Transverse colon (tissue), 4 donors: ENCODE measurements around the gene MEX3B. TPM values are rescaled to one million over a fixed set of nuclear protein-coding genes. Genes with fewer than 3 reads are reported as not detected.

Source experiments
- DNase-seq: peaks from one replicate; pipeline ENCODE4 v3.0.0-alpha.2; 2019
- H3K27ac ChIP-seq, 4 donors: fragments of 200-600 bp; sonication (generic); 2 replicates each; pipeline ENCODE4 v1.5.1; 2016 to 2018; ENCODE audit warnings: inconsistent platforms in 4 of 4
- H3K27me3 ChIP-seq: fragments of 200-600 bp; sonication (generic); 2 replicates; pipeline ENCODE4 v1.5.1; 2017; ENCODE audit warnings: inconsistent platforms
- H3K36me3 ChIP-seq, 4 donors: fragments of 200-600 bp; sonication (generic); 2 replicates each; pipeline ENCODE4 v1.5.1; 2017 to 2019; ENCODE audit warnings: inconsistent platforms in 4 of 4
- H3K4me1 ChIP-seq, 4 donors: fragments of 200-600 bp; sonication (generic); 2 replicates each; pipeline ENCODE4 v1.5.1; 2017 to 2020; ENCODE audit warnings: inconsistent platforms in 4 of 4
- H3K4me3 ChIP-seq, 4 donors: fragments of 200-600 bp; sonication (generic); 1 replicate in 1 of 4; 2 replicates in 3 of 4; pipeline versions ENCODE4 v1.5.1 to v1.6.1; 2017 to 2019; ENCODE audit warnings: inconsistent platforms in 4 of 4
- H3K9me3 ChIP-seq, 2 donors: fragments of 200-600 bp; sonication (generic); 2 replicates each; pipeline ENCODE4 v1.5.1; 2017 to 2019; ENCODE audit warnings: inconsistent platforms in 2 of 2
- CTCF ChIP-seq, 5 experiments: fragments of 200-600 bp in 3 of 5; fragments of 450-650 bp in 2 of 5; sonication (generic) in 3 of 5; IDR thresholded peaks; 1 replicate in 2 of 5; 2 replicates in 3 of 5; pipeline ENCODE4 v1.5.1; 2016 to 2017; ENCODE audit warnings: antibody characterized with exemption in 5 of 5, inconsistent platforms in 3 of 5, mild to moderate bottlenecking in 2 of 5, moderate library complexity in 1 of 5
- EP300 ChIP-seq: sonication (generic); formaldehyde crosslinking; IDR thresholded peaks from one replicate; pipeline ENCODE4 v1.6.1; 2017; ENCODE audit warnings: antibody characterized with exemption, low read depth
- POLR2A ChIP-seq: fragments of 450-650 bp; IDR thresholded peaks from one replicate; pipeline ENCODE4 v1.6.1; 2016; ENCODE audit warnings: antibody characterized with exemption, mild to moderate bottlenecking, moderate library complexity
- POLR2AphosphoS5 ChIP-seq, 3 donors: sonication (generic); formaldehyde crosslinking; IDR thresholded peaks; one replicate each; pipeline ENCODE4 v1.6.1; 2016; ENCODE audit warnings: antibody characterized with exemption in 3 of 3
- WGBS, 2 donors: methylation state at CpG; one replicate each; pipeline ENCODE4 v1.1.5; 2018; ENCODE audit warnings: low coverage in 1 of 2; 5-methylcytosine and 5-hydroxymethylcytosine counted together
- in situ Hi-C, 4 donors: fragments of 200-750 bp; cut with MboI; loops; one replicate each; pipeline versions ENCODE4 v1.15.0 to v1.15.1; 2017; ENCODE audit warnings: low sequenced_read_pairs in 3 of 4, low pct_ligation_motif_present in 1 of 4, low pct_unique_long_range_greater_than_20kb in 1 of 4
- intact Hi-C: fragments of 100-400 bp; cut with DNase I; formaldehyde crosslinking; loops from one replicate; pipeline ENCODE4 v1.15.1; 2023; ENCODE audit warnings: low total_unique reads
- total RNA-seq, 4 donors: library from RNA; depleted of rRNA; stranded (reverse); fragments of >200 nt; gene quantifications; one replicate each; pipeline ENCODE4 v1.1.0, GENCODE V29; 2016

MEX3B gene
- total RNA-seq, 4 donors from 2014 or later = 0.68 to 14.9 (median 1.7) TPM; not detected in 1

GRCh38 chr15:82074610-82075009 lies 28.8 kb upstream of the MEX3B start:
- TF ChIP-seq EP300 = no peak
- TF ChIP-seq POLR2A = no peak
- TF ChIP-seq CTCF (IDR thresholded peaks at IDR 0.05) = no peak
- TF ChIP-seq POLR2AphosphoS5 (IDR thresholded peaks at IDR 0.05) = no peak
- Histone ChIP-seq H3K4me1 (no peaks in the 10 kb centered on the region), H3K4me3 (no peak overlapping the region), H3K27me3 (peaks cover 5% of the 10 kb centered on the region), H3K36me3 (no peaks in the 10 kb centered on the region), H3K9me3 (no peaks in the 10 kb centered on the region), H3K27ac (no peak overlapping the region)
- in situ Hi-C loops (loop anchor here in 2 of 4 donors (25.0 kb wide), 1 partner anchor 587 kb away; no protein-coding TSS in a partner anchor), intact Hi-C loops (no loop called here)
- WGBS, 2 donors = 92 to 100% methylated on average over 1 of the region's 1 CpG
- no peak for DNase-seq

- 82% methylated on average over 5 of the region's 5 CpGs; no CpG with 5 or more reads in 1 of the 2 donors for WGBS, 2 donors
Observed at GRCh38 chr15:82072926-82073537, 27.2 kb upstream of the MEX3B start.

DNA sequence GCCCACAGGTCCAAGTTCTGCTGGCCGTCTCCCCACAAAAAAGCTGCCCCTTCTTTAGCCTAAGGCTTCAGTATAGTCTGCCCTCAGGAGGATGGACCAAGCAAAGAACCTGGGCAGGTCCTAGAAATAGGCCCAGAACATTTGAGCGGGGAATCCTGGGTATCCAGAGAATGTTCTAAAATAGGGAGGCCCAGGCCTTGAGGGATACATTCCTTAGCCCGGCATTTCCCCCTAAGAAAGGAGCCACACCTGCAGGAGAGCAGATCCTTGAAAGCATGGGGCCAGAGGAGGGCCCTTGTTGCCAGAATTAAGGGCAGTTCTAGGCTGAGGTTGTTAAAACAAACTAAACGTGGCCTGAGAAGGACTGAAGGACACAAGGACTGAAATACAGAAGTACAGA lies 20.6 kb upstream of the MEX3B start:
- in situ Hi-C loops = loop anchor here in 2 of 4 donors (25.0 kb wide), 1 partner anchor 579 kb away; no protein-coding TSS in a partner anchor
- WGBS, 2 donors = 83 to 89% methylated on average over 2 to 4 of the region's 4 CpGs
- intact Hi-C loops = no loop called here

More at GRCh38 chr15:82072926-82073537, 27.2 kb upstream of the MEX3B start:
- no peaks in the 10 kb centered on the region for H3K9me3 ChIP-seq
- no peak for DNase-seq
- H3K4me1 ChIP-seq = no peaks in the 10 kb centered on the region
- H3K4me3 ChIP-seq = no peak overlapping the region
- intact Hi-C loops (no loop called here), in situ Hi-C loops (loop anchor here in 2 of 4 donors (25.0 kb wide), 1 partner anchor 586 kb away; no protein-coding TSS in a partner anchor)
- H3K27me3 ChIP-seq = peaks cover 5% of the 10 kb centered on the region
- H3K36me3 ChIP-seq = no peaks in the 10 kb centered on the region
- H3K27ac ChIP-seq = no peak overlapping the region
- TF ChIP-seq POLR2AphosphoS5 (IDR thresholded peaks at IDR 0.05) (no peak), CTCF (IDR thresholded peaks at IDR 0.05) (no peak), EP300 (no peak), POLR2A (no peak)

GRCh38 chr15:82064824-82065223 lies 19.0 kb upstream of the MEX3B start:
- no peaks in the 10 kb centered on the region for H3K36me3 ChIP-seq
- no peak for DNase-seq
- H3K27me3 ChIP-seq = peaks cover 43% of the 10 kb centered on the region
- intact Hi-C loops (no loop called here), in situ Hi-C loops (loop anchor here in 2 of 4 donors (25.0 kb wide), 1 partner anchor 578 kb away; no protein-coding TSS in a partner anchor)
- no peaks in the 10 kb centered on the region for H3K4me1 ChIP-seq
- 69 to 100% methylated on average over 2 to 5 of the region's 5 CpGs for WGBS, 2 donors
- no peak overlapping the region for H3K27ac ChIP-seq
- TF ChIP-seq POLR2A (no peak), POLR2AphosphoS5 (IDR thresholded peaks at IDR 0.05) (no peak), CTCF (IDR thresholded peaks at IDR 0.05) (no peak), EP300 (no peak)
- no peaks in the 10 kb centered on the region for H3K9me3 ChIP-seq
- H3K4me3 ChIP-seq = no peak overlapping the region

More for the DNA sequence above, 20.6 kb upstream of the MEX3B start:
- TF ChIP-seq POLR2AphosphoS5 (IDR thresholded peaks at IDR 0.05) (no peak), EP300 (no peak), POLR2A (no peak), CTCF (IDR thresholded peaks at IDR 0.05) (no peak)
- H3K4me3 ChIP-seq = no peak overlapping the region
- DNase-seq = no peak
- no peaks in the 10 kb centered on the region for H3K36me3 ChIP-seq
- H3K4me1 ChIP-seq = no peaks in the 10 kb centered on the region
- H3K27me3 ChIP-seq = peaks cover 27% of the 10 kb centered on the region
- no peaks in the 10 kb centered on the region for H3K9me3 ChIP-seq
- no peak overlapping the region for H3K27ac ChIP-seq
